ENCODE data around the gene CUL5.

CUL5 gene

DNA sequence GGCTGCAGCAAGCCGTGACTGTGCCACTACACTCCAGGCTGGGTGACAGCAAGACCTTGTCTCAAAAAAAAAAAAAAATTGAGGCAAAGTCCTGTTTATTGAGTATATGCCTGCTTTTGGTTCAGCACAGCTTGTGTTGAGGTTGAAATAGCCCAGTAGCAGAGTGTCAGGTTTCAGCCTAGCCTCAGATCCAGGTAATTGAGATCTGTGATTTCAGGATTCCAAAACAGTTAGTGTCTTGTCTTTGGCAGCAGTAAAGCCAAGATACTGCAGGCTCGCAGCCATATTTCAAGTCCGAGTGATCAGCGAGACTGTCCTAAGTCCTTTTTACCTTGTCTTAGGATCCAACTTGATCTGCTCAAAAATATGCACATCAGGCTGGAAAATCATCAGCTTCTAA is 27.0 kb downstream of the CUL5 start:
- no peak overlapping the region for H3K4me3 ChIP-seq (ENCODE audit: low read depth, low read length)
- TF ChIP-seq, protein P1, sequence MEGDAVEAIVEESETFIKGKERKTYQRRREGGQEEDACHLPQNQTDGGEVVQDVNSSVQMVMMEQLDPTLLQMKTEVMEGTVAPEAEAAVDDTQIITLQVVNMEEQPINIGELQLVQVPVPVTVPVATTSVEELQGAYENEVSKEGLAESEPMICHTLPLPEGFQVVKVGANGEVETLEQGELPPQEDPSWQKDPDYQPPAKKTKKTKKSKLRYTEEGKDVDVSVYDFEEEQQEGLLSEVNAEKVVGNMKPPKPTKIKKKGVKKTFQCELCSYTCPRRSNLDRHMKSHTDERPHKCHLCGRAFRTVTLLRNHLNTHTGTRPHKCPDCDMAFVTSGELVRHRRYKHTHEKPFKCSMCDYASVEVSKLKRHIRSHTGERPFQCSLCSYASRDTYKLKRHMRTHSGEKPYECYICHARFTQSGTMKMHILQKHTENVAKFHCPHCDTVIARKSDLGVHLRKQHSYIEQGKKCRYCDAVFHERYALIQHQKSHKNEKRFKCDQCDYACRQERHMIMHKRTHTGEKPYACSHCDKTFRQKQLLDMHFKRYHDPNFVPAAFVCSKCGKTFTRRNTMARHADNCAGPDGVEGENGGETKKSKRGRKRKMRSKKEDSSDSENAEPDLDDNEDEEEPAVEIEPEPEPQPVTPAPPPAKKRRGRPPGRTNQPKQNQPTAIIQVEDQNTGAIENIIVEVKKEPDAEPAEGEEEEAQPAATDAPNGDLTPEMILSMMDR (IDR thresholded peaks at IDR 0.05; ENCODE audit: borderline replicate concordance, insufficient read depth, low read depth, low read length): no peak

DNA sequence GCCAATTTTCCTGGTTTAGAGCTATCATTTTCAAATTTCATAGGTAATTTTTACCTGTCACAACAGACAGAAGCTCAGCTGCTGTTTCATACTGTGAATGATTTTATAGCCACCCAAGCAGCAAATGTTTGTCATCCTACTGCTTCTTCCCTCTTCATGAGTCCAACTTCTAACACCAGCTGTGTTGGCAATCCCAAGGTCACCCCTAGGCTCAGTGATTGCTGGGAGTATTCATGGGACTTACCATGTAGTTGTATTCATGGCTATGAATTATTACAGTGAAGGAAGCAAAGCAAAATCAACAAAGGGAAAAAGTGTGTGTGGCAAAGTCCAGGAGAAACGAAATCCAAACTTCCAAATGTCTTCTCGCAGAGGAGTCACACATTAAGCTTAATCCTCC is 28.5 kb downstream of the CUL5 start:
- TF ChIP-seq, protein P1 (IDR thresholded peaks at IDR 0.05; ENCODE audit: borderline replicate concordance, insufficient read depth, low read depth, low read length): no peak
- H3K4me3 ChIP-seq (ENCODE audit: low read depth, low read length): no peak overlapping the region

DNA sequence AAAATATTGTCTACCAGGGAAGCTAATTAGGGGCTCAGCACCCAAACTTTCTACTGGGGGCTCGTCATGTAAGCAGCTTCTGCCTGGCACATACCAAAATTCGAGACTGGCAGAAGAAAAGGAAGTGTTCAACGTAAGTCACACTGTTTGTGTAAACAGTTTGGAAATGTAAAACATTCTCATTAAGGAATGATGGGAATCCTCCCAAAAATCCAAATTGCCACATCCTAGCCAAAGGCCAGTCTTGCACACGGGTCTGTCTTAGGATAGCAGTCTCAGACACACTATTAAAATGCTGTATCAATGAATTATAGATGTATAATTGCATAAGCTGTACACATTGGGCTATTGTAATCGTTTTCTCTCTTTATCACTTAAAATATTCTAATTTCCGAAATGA is 28.9 kb downstream of the CUL5 start:
- H3K4me3 ChIP-seq (ENCODE audit: low read depth, low read length): no peak overlapping the region
- TF ChIP-seq, protein P1 (IDR thresholded peaks at IDR 0.05; ENCODE audit: borderline replicate concordance, insufficient read depth, low read depth, low read length): no peak

DNA sequence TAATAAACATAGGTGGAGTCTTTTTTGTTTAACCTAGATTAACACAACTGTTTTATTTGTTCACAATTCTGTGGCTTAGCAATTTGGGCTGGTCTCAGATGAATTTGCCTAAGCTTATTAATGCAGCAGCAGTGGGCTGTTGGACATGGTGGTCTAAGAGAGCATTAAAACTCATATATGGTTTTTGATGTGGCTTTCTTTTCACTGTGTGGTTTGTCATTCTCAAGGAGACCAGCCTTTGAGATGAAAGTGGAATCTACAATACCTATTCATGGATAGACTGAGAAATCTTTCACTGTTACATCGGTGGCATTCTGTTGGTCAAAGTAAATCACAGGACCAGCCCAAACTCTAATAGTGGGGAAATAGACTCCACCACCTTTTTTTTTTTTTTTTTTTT is 39.6 kb downstream of the CUL5 start:
- H3K4me3 ChIP-seq (ENCODE audit: low read depth, low read length): no peak overlapping the region
- TF ChIP-seq, protein P1 (IDR thresholded peaks at IDR 0.05; ENCODE audit: borderline replicate concordance, insufficient read depth, low read depth, low read length): no peak

DNA sequence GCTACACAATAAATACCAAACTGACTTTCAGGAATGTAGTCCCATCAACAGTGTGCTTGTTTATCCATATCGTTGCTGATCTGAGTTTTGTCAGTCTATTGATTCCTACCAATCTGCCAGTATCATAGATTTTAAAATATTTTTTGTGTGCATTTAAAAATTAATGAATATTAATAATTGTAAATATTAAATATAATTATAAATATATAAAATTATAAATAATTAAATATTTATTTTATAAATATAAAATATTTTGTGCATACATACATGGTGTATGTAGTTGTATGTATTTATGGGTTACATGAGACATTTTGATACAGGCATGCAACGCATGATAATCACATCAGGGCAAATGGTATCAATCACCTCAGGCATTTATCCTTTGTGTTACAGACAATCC is 53.6 kb downstream of the CUL5 start:
- H3K4me3 ChIP-seq (ENCODE audit: low read depth, low read length): no peak overlapping the region
- TF ChIP-seq, protein P1 (IDR thresholded peaks at IDR 0.05; ENCODE audit: borderline replicate concordance, insufficient read depth, low read depth, low read length): no peak

DNA sequence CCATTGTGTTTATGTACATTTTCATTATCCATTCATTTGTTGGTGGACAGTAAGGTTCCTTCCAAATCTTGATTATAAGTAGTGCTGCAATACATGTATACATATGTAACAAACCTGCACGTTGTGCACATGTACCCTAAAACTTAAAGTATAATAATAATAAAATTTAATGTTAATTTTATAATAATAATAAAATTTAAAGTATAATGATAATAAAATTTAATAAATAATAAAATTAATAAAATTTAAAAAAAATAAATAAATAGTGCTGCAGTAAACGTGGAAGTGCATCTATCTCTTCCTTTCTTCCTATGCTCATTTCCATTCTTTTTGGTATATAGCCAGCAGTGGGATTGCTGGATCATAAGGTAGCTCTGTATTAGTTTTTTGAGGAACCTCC is 54.7 kb downstream of the CUL5 start:
- TF ChIP-seq, protein P1 (IDR thresholded peaks at IDR 0.05; ENCODE audit: borderline replicate concordance, insufficient read depth, low read depth, low read length): no peak
- no peak overlapping the region for H3K4me3 ChIP-seq (ENCODE audit: low read depth, low read length)

DNA sequence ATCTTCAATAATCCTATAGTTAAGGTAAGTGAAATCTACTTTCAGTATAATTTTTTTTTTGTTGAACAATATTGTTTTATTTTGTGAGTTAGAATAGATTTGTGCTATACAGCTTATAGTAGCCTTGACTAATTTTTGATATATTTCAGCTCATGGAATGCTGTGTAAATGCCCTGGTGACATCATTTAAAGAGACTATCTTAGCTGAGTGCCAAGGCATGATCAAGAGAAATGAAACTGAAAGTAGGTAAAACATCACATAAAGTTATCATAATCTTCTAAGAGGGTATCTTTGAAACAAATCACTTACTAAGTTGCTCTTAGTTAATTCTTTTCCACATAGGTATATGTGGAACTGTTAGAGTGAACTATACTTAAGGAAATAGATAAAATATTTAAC is 61.2 kb downstream of the CUL5 start:
- TF ChIP-seq, protein P1 (IDR thresholded peaks at IDR 0.05; ENCODE audit: borderline replicate concordance, insufficient read depth, low read depth, low read length): no peak
- no peak overlapping the region for H3K4me3 ChIP-seq (ENCODE audit: low read depth, low read length)
